Measurements from ENCODE around the gene VPS36. TPM values are rescaled to one million over a fixed set of nuclear protein-coding genes. Genes with fewer than 3 reads are reported as not detected.
"Not testable (repeated sequence)": the region's sequence is repeated elsewhere in the genome, so short reads cannot be mapped to it uniquely, and the experiment has no call there.

The VPS36 gene
- 10 to 100 TPM; 39.6 to 42.0 TPM for total RNA-seq
- total RNA-seq = 54.5 to 85.3 reads per million in 2 donors

- peak; percentile 91 to 98 (median 97) for DNase-seq
- peak; percentile 76 for ATAC-seq
- peak within 1 kb of the TSS; percentile 85 for H3K27ac Mint-ChIP-seq
- H3K4me3 Mint-ChIP-seq = peak within 1 kb of the TSS; percentile 95
- peaks cover under 1% of the 10 kb centered on the region for H3K36me3 Mint-ChIP-seq (ENCODE audit: low read depth)
- H3K4me1 Mint-ChIP-seq = peaks cover 40% of the 10 kb centered on the region
- H3K9me3 ChIP-seq (ENCODE audit: control insufficient read depth, low read length, poor library complexity, severe bottlenecking) = no peaks in the 10 kb centered on the region
- no peaks in the 10 kb centered on the region for H3K27me3 Mint-ChIP-seq
Observed at GRCh38 chr13:52450012-52450792, at the start of gene VPS36. VPS36 (minus strand) TSS chr13:52450634; CDS start chr13:52450594, 40 bp downstream.

- not testable (repeated sequence) for H3K27me3 Mint-ChIP-seq; H3K4me1 Mint-ChIP-seq; DNase-seq; ATAC-seq; H3K9me3 ChIP-seq (ENCODE audit: control insufficient read depth, low read length, poor library complexity, severe bottlenecking); H3K36me3 Mint-ChIP-seq (ENCODE audit: low read depth); H3K27ac Mint-ChIP-seq
- peak overlapping the region; percentile 5 for H3K4me3 Mint-ChIP-seq
Observed at GRCh38 chr13:52497979-52498378, 47.5 kb upstream of the VPS36 start.

GRCh38 chr13:52494241-52494640 is 43.8 kb upstream of the VPS36 start:
- DNase-seq; H3K4me1 Mint-ChIP-seq; H3K4me3 Mint-ChIP-seq; H3K27me3 Mint-ChIP-seq; ATAC-seq; H3K27ac Mint-ChIP-seq; H3K9me3 ChIP-seq (ENCODE audit: control insufficient read depth, low read length, poor library complexity, severe bottlenecking); H3K36me3 Mint-ChIP-seq (ENCODE audit: low read depth): not testable (repeated sequence)

- not testable (repeated sequence) for H3K36me3 Mint-ChIP-seq (ENCODE audit: low read depth); DNase-seq; H3K4me1 Mint-ChIP-seq; H3K27ac Mint-ChIP-seq; H3K9me3 ChIP-seq (ENCODE audit: control insufficient read depth, low read length, poor library complexity, severe bottlenecking); H3K4me3 Mint-ChIP-seq; ATAC-seq; H3K27me3 Mint-ChIP-seq
Observed at GRCh38 chr13:52491015-52491414, 40.6 kb upstream of the VPS36 start.

- H3K27ac Mint-ChIP-seq; DNase-seq; H3K36me3 Mint-ChIP-seq (ENCODE audit: low read depth); ATAC-seq; H3K4me1 Mint-ChIP-seq; H3K9me3 ChIP-seq (ENCODE audit: control insufficient read depth, low read length, poor library complexity, severe bottlenecking); H3K4me3 Mint-ChIP-seq; H3K27me3 Mint-ChIP-seq: not testable (repeated sequence)
Observed at GRCh38 chr13:52488763-52489162, 38.3 kb upstream of the VPS36 start.

- DNase-seq; H3K4me1 Mint-ChIP-seq; H3K36me3 Mint-ChIP-seq (ENCODE audit: low read depth); ATAC-seq; H3K27ac Mint-ChIP-seq; H3K4me3 Mint-ChIP-seq; H3K27me3 Mint-ChIP-seq; H3K9me3 ChIP-seq (ENCODE audit: control insufficient read depth, low read length, poor library complexity, severe bottlenecking): not testable (repeated sequence)
Observed at GRCh38 chr13:52487078-52487477, 36.6 kb upstream of the VPS36 start.

GRCh38 chr13:52480677-52481428 is 30.4 kb upstream of the VPS36 start:
- not testable (repeated sequence) for H3K27ac Mint-ChIP-seq; DNase-seq; H3K4me1 Mint-ChIP-seq; H3K36me3 Mint-ChIP-seq (ENCODE audit: low read depth); ATAC-seq; H3K27me3 Mint-ChIP-seq; H3K4me3 Mint-ChIP-seq; H3K9me3 ChIP-seq (ENCODE audit: control insufficient read depth, low read length, poor library complexity, severe bottlenecking)

- not testable (repeated sequence) for ATAC-seq; DNase-seq; H3K27ac Mint-ChIP-seq; H3K9me3 ChIP-seq (ENCODE audit: control insufficient read depth, low read length, poor library complexity, severe bottlenecking); H3K27me3 Mint-ChIP-seq; H3K4me3 Mint-ChIP-seq; H3K4me1 Mint-ChIP-seq
- H3K36me3 Mint-ChIP-seq (ENCODE audit: low read depth) = peaks cover 11% of the 10 kb centered on the region
Observed at GRCh38 chr13:52468487-52468886, 18.1 kb upstream of the VPS36 start.

GRCh38 chr13:52463526-52463925 is 13.1 kb upstream of the VPS36 start:
- no peaks in the 10 kb centered on the region for H3K27me3 Mint-ChIP-seq

GRCh38 chr13:52461265-52461664 is 10.8 kb upstream of the VPS36 start:
- Mint-ChIP-seq H3K27ac (peak overlapping the region; percentile 67), H3K27me3 (no peaks in the 10 kb centered on the region), H3K4me1 (peaks cover 15% of the 10 kb centered on the region), H3K4me3 (peak overlapping the region; percentile 56), H3K36me3 (ENCODE audit: low read depth) (no peaks in the 10 kb centered on the region)
- DNase-seq (no peak), ATAC-seq (peak; percentile 35)
- no peaks in the 10 kb centered on the region for H3K9me3 ChIP-seq (ENCODE audit: control insufficient read depth, low read length, poor library complexity, severe bottlenecking)

More at GRCh38 chr13:52463526-52463925, 13.1 kb upstream of the VPS36 start:
- Mint-ChIP-seq H3K4me1 (peaks cover 14% of the 10 kb centered on the region), H3K4me3 (no peak overlapping the region), H3K36me3 (ENCODE audit: low read depth) (peaks cover 2% of the 10 kb centered on the region), H3K27ac (no peak overlapping the region)
- ATAC-seq = no peak
- no peak for DNase-seq
- no peaks in the 10 kb centered on the region for H3K9me3 ChIP-seq (ENCODE audit: control insufficient read depth, low read length, poor library complexity, severe bottlenecking)

- Mint-ChIP-seq H3K27me3 (no peaks in the 10 kb centered on the region), H3K27ac (no peak overlapping the region), H3K4me1 (peaks cover 26% of the 10 kb centered on the region), H3K36me3 (ENCODE audit: low read depth) (peaks cover 2% of the 10 kb centered on the region), H3K4me3 (no peak overlapping the region)
- ATAC-seq (no peak), DNase-seq (no peak)
- no peaks in the 10 kb centered on the region for H3K9me3 ChIP-seq (ENCODE audit: control insufficient read depth, low read length, poor library complexity, severe bottlenecking)
Observed at GRCh38 chr13:52459668-52460067, 9.2 kb upstream of the VPS36 start.

- DNase-seq (peak; percentile 52 to 72 (median 68)), ATAC-seq (peak; percentile 39)
- no peaks in the 10 kb centered on the region for H3K9me3 ChIP-seq (ENCODE audit: control insufficient read depth, low read length, poor library complexity, severe bottlenecking)
- peak overlapping the region; percentile 97 for H3K4me3 Mint-ChIP-seq
- no peaks in the 10 kb centered on the region for H3K27me3 Mint-ChIP-seq
- H3K36me3 Mint-ChIP-seq (ENCODE audit: low read depth) = peaks cover 2% of the 10 kb centered on the region
- peaks cover 27% of the 10 kb centered on the region for H3K4me1 Mint-ChIP-seq
- H3K27ac Mint-ChIP-seq = peak overlapping the region; percentile 97
Observed at GRCh38 chr13:52455677-52456041, 5.2 kb upstream of the VPS36 start.

- H3K4me3 Mint-ChIP-seq = peak within 1 kb of the TSS; percentile 97
- H3K27me3 Mint-ChIP-seq = no peaks in the 10 kb centered on the region
- ATAC-seq (peak; percentile 84), DNase-seq (peak; percentile 86 to 89 (median 87))
- peak within 1 kb of the TSS; percentile 97 for H3K27ac Mint-ChIP-seq
- H3K4me1 Mint-ChIP-seq = peaks cover 26% of the 10 kb centered on the region
- H3K36me3 Mint-ChIP-seq (ENCODE audit: low read depth) = peaks cover 2% of the 10 kb centered on the region
- H3K9me3 ChIP-seq (ENCODE audit: control insufficient read depth, low read length, poor library complexity, severe bottlenecking) = no peaks in the 10 kb centered on the region
Observed at GRCh38 chr13:52454820-52455676, 4.6 kb upstream of the VPS36 start, which contains the start of gene CKAP2. CKAP2 (plus strand) TSS chr13:52455478; CDS start chr13:52455557, 79 bp downstream.

All from T-helper 17 cell (primary cell).